GM12872 (cell line): ENCODE results near the gene SDHA.

Experiments used
- TF ChIP-seq, protein P1 (sequence below): IDR thresholded peaks from 3 replicates; pipeline ENCODE4 v1.5.1; 2011; ENCODE audit warnings: low read depth, mild to moderate bottlenecking, low read length, moderate library complexity; ENCODE audit not compliant: insufficient read depth

SDHA gene

DNA sequence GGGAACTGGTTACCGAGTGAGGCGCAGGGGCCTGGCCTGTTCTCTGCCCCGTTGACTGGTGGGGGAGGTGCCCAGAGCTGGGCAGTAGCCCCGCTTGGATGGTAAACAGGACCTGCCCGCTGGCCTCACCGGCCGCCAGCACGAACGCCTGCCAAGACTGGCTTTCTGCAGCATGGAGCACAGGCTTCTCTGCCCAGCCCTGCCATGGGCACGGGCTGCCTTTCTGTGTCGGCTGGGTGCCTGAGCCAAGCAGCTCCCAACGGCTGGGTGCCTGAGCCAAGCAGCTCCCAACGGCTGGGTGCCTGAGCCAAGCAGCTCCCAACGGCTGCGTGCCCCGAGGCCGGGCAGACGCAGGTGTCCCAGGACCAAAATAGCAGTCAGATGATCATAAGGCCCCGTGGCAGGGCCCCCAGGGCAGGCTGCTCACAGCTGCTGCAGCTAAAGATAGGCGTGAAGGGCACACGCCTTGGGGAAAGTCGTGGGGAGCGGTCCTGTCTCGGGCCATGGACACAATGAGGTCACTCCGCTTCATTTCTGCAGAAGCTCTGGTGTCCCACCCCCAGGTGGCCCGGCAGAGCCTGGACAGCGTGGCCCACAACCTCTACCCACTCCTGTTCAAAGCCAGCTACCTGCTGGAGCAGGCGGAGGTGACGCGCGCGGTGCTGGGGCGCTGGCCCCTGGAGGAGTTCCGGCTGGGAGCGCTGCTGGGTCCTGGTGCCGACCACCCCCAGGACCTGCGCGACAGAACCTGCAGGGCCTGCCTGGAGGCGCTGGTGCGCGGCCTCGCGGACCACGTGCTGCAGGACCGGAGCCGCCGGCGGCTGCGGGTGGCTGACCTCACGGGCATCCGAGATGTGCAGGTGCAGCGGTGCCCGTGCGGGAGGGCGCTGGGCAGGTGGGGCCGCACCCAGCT, 26.8 kb upstream of the SDHA start, which contains the start of gene LRRC14B:
Gene LRRC14B (plus strand): TSS at position 460 of the 913 bp plus-strand sequence. CDS start 44 bp downstream, at position 504.
- TF ChIP-seq, protein P1, sequence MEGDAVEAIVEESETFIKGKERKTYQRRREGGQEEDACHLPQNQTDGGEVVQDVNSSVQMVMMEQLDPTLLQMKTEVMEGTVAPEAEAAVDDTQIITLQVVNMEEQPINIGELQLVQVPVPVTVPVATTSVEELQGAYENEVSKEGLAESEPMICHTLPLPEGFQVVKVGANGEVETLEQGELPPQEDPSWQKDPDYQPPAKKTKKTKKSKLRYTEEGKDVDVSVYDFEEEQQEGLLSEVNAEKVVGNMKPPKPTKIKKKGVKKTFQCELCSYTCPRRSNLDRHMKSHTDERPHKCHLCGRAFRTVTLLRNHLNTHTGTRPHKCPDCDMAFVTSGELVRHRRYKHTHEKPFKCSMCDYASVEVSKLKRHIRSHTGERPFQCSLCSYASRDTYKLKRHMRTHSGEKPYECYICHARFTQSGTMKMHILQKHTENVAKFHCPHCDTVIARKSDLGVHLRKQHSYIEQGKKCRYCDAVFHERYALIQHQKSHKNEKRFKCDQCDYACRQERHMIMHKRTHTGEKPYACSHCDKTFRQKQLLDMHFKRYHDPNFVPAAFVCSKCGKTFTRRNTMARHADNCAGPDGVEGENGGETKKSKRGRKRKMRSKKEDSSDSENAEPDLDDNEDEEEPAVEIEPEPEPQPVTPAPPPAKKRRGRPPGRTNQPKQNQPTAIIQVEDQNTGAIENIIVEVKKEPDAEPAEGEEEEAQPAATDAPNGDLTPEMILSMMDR: no peak

DNA sequence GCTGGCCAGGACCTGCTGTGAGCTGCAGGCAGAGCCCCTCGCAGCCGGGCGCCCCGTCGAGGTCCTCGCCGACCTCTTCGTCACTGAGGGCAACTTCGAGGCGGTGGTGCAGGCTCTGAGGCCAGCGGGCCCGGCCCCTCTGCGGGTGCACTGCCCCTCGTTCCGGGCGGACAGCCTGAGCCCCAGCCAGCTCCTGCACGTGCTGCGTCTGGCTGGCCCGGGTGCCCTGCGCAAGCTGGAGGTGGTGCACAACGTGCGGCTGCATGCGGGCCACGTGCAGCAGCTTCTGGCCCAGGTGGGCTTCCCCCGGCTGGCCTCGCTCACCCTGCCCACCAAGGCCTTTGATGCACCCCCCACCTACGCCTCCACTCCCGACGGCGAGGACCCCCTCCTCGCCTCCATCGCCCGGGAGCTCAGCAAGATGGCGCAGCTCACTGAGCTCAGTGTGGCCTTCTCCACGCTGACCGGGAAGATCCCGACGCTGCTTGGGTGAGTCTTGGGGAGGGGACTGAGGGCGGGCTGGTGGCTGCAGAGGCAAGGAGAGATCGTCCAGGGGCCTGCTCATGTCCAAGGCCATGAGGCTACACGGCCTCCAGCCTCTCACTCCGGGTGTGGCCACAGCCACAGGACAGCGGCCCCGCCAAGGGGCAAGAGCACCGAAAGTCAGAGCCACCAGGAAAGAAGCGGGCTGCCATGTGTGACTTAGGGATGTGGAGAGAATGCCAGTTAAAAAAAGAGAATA, 26.0 kb upstream of the SDHA start:
- TF ChIP-seq, protein P1: no peak

DNA sequence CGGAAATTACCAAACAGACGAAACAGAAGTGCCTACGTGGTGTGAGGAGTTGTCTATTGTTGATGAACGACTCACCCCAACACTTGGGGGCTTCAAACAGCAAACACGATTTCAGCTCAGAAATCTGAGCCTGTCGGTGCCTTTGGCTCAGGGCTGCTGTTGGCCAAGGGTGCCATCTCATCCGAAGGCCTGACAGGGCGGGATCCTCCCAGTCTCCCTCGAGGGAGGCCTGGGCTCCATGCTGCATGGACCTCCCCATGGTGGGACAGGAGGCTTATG, 25.5 kb upstream of the SDHA start:
- TF ChIP-seq, protein P1: no peak

DNA sequence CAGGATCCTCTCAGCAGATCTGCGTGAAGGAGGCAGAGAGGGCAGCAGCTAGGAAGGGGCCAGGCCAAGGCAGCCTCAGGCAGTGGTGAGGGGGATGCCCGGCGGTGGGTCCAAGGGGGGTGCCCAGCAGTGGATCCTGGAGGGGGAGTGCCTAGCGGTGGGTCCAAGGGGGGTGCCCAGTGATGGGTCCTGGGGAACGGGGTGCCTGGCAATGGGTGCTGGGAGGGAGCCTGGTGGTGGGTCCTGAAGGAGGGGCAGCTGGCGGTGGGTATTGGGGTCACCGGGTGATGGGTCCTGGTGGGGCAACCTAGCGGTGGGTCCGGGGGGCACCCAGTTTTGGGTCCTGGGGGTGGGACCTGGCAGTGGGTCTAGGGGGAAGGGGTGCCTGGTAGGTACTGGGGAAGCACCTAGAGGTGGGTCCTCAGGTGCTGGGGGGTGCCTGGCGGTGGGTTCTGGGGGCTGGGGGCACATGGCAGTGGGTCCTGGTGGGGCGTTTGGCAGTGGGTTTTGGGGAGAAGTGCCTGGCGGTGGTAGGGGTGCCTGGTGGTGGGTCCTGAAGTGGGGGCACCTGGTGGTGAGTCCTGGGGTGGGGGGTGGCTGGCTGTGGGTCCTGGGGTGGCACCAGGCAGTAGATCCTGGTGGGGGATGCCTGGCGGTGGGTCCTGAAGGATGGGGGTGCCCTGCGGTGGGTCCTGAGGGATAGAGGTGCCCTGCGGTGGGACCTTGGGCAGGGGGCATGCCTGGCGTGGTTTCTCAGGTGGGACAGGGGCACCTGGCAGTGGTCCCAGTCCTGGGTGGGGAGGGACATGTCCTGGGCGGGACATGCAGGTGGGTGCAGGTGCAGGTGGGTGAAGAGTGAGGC, 24.9 kb upstream of the SDHA start:
- TF ChIP-seq, protein P1: no peak

DNA sequence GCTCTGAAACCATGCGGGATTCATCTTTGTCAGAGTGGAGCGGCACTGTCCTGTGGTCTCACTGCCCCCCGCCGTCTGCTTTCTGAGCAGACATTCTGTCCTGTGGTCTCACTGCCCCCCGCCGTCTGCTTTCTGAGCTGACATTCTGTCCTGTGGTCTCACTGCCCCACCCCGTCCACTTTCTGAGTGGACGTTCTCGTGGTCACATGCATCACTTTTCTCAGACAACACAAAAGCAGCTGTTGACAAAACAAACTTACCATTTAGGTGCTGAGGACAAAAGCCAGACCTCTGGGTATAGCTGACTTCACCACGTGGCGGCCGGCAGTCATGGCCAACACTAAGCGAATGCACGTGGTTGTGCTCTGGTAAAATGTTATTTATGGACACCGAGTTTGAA, 24.0 kb upstream of the SDHA start:
- TF ChIP-seq, protein P1: no peak

DNA sequence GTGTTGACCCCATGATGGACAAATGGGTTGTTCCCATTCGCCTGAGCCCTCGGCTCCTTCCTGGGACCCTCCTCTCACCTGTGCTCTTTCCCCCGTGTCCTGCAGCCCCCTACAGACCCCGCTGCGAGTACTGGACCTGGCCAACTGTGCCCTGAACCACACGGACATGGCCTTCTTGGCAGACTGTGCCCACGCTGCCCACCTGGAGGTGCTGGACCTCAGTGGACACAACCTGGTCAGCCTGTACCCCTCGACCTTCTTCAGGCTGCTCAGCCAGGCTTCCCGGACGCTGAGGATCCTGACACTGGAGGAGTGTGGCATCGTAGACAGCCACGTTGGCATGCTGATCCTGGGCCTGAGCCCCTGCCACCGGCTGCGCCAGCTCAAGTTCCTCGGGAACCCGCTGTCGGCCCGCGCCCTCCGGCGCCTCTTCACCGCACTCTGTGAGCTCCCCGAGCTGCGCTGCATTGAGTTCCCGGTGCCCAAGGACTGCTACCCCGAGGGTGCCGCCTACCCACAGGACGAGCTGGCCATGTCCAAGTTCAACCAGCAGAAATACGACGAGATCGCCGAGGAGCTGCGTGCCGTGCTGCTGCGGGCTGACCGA, 23.4 kb upstream of the SDHA start:
- TF ChIP-seq, protein P1: no peak
